ENCODE data around the gene SCGB2B2.

SCGB2B2 gene

GRCh38 chr19:34644991-34645461, 31.9 kb downstream of the SCGB2B2 start:
- Histone ChIP-seq H3K4me3 (no peak overlapping the region), H3K4me1 (no peaks in the 10 kb centered on the region), H3K27ac (no peak overlapping the region), H3K36me3 (no peaks in the 10 kb centered on the region), H3K9me3 (no peaks in the 10 kb centered on the region), H3K27me3 (no peaks in the 10 kb centered on the region)
- no peak for TF ChIP-seq CTCF (IDR thresholded peaks at IDR 0.05)
- intact Hi-C loops (cut with DNase I; ENCODE audit: low total_unique reads) = no loop called here
- no peak for DNase-seq

- no peak for TF ChIP-seq CTCF (IDR thresholded peaks at IDR 0.05)
- H3K4me3 ChIP-seq = no peak overlapping the region
- no peaks in the 10 kb centered on the region for H3K9me3 ChIP-seq
- DNase-seq = no peak
- H3K27ac ChIP-seq = no peak overlapping the region
- no peaks in the 10 kb centered on the region for H3K4me1 ChIP-seq
- H3K36me3 ChIP-seq = no peaks in the 10 kb centered on the region
- intact Hi-C loops (cut with DNase I; ENCODE audit: low total_unique reads) = no loop called here
- H3K27me3 ChIP-seq = no peaks in the 10 kb centered on the region
Measured at GRCh38 chr19:34642241-34642640, 34.7 kb downstream of the SCGB2B2 start.

GRCh38 chr19:34639491-34640085, 37.4 kb downstream of the SCGB2B2 start:
- peak; percentile 60 to 67 for TF ChIP-seq CTCF (IDR thresholded peaks at IDR 0.05)

GRCh38 chr19:34633802-34634201, 43.2 kb downstream of the SCGB2B2 start:
- Histone ChIP-seq H3K27ac (no peak overlapping the region), H3K9me3 (peaks cover 0 to 30% (median 17%) of the 10 kb centered on the region in 3 donors), H3K4me3 (no peak overlapping the region), H3K36me3 (peaks cover 0 to 11% (median 0%) of the 10 kb centered on the region in 3 donors), H3K4me1 (no peaks in the 10 kb centered on the region), H3K27me3 (no peaks in the 10 kb centered on the region)
- no peak for TF ChIP-seq CTCF (IDR thresholded peaks at IDR 0.05)
- no peak for DNase-seq
- intact Hi-C loops (cut with DNase I; ENCODE audit: low total_unique reads) = no loop called here

More at GRCh38 chr19:34639491-34640085, 37.4 kb downstream of the SCGB2B2 start:
- peaks cover 0 to 14% (median 9%) of the 10 kb centered on the region in 3 donors for H3K9me3 ChIP-seq
- H3K36me3 ChIP-seq = peaks cover 0 to 11% (median 0%) of the 10 kb centered on the region in 3 donors
- intact Hi-C loops (cut with DNase I; ENCODE audit: low total_unique reads) = no loop called here
- no peak overlapping the region for H3K27ac ChIP-seq
- H3K4me1 ChIP-seq = no peaks in the 10 kb centered on the region
- no peak overlapping the region for H3K4me3 ChIP-seq
- H3K27me3 ChIP-seq = no peaks in the 10 kb centered on the region
- no peak for DNase-seq
